ENCODE data around the gene FNBP1L. TPM values are rescaled to one million over a fixed set of nuclear protein-coding genes. Genes with fewer than 3 reads are reported as not detected.

FNBP1L gene
- total RNA-seq, 6 experiments from 2014 or later = 9.0 to 15.6 (median 12.1) TPM

DNA sequence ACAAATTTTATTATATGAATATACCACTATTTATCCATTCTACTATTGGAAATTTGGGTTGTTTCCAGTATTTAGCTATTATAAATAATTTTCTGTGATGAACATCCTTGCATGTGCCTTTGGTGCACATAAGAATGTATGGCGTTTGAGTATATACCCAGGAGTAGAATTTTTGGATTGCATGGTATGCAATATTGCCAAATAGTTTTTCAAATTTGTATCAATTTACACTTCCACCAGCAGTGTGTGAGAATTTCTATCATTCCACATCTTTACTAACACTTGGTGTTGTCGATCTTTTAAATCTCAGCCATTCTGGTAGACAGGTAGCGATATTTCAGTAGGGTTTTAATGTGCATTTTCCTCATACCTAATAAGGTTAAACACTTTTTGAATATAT lies 9.2 kb upstream of the FNBP1L start:
- DNase-seq (no peak), ATAC-seq (no peak)
- 54% methylated on average over 3 of the region's 3 CpGs for WGBS (ENCODE audit: insufficient coverage, low coverage, low lambda C conversion rate, missing lambda C conversion rate)
- H3K9me3 ChIP-seq = no peaks in the 10 kb centered on the region
- TF ChIP-seq POLR2A (IDR thresholded peaks at IDR 0.05) = no peak
- TF ChIP-seq CTCF (IDR thresholded peaks at IDR 0.05) = no peak
- intact Hi-C loops (cut with DNase I) = loop anchor here in 1 of 2 donors (10.0 kb wide), 2 partner anchors 176 to 376 kb away; no protein-coding TSS in a partner anchor
- H3K27me3 ChIP-seq = no peaks in the 10 kb centered on the region
- peaks cover 0 to 5% (median 0%) of the 10 kb centered on the region in 4 donors for H3K4me1 ChIP-seq
- H3K36me3 ChIP-seq = no peaks in the 10 kb centered on the region
- no peak overlapping the region for H3K27ac ChIP-seq
- H3K4me3 ChIP-seq = no peak overlapping the region

DNA sequence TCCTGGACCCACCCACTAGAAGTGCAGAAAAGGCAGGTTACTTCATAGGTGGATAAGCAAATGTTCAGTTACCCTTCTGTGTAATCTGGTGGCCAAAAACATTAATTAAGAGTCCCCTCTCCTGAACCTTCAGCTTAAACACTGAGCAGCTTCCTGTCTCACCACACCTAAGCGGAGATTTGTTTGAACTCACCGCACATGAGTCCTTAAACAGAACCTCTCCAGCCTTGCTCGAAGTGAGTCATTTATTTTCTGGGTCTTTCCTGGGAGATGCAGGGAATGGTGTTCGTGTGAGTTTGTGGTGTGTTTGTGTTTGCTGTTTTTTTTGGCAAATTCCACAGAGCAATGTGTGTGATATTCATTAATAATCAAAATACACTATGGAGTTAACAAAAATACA lies 7.6 kb upstream of the FNBP1L start:
- H3K36me3 ChIP-seq = no peaks in the 10 kb centered on the region
- no peak overlapping the region for H3K4me3 ChIP-seq
- ATAC-seq (no peak), DNase-seq (no peak)
- intact Hi-C loops (cut with DNase I) = no loop called here
- 79% methylated on average over 4 of the region's 4 CpGs for WGBS (ENCODE audit: insufficient coverage, low coverage, low lambda C conversion rate, missing lambda C conversion rate)
- H3K4me1 ChIP-seq = peaks cover 0 to 5% (median 0%) of the 10 kb centered on the region in 4 donors
- no peak overlapping the region for H3K27ac ChIP-seq
- no peaks in the 10 kb centered on the region for H3K9me3 ChIP-seq
- no peak for TF ChIP-seq CTCF (IDR thresholded peaks at IDR 0.05)
- no peak for TF ChIP-seq POLR2A (IDR thresholded peaks at IDR 0.05)
- H3K27me3 ChIP-seq = no peaks in the 10 kb centered on the region

DNA sequence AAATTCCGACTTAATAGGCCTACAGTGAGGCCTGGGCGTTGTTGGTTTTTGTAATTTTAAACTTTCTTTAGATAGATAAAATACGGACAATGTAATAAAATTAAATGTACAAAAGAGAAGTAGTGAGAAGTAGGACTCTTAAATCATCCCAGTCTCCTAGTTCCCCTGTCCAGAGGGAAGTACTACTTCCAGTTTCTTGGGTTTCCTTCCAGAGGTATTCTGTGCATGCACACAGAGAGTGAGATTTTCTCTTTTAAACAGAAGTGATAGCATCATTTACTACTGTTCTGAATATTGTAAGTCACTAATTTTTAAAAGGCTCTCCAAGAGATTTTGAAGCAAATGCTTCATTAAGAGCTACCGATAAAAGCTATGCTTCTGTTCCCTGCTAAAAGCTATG lies 7.2 kb upstream of the FNBP1L start:
- WGBS (ENCODE audit: insufficient coverage, low coverage, low lambda C conversion rate, missing lambda C conversion rate) = 67% methylated on average over 4 of the region's 4 CpGs

DNA sequence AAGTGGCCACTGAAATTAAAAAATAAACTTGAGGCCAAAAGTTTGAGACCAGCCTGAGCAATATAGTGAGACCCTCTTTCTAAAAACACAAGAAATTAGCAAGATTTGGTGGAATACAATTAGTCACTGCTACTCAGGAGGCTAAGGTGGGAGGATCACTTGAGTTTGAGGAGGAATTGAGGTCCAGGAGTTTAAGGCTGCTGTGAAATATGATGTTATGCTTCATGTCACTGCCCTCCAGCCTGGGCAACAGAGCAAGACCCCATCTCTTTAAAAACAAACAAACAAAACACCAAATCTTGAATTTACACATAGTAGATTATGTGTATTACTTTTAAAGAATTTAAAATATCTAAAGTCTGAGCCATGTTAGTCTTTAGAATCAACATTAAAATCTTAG lies 6.3 kb upstream of the FNBP1L start:
- ATAC-seq (no peak), DNase-seq (no peak)
- Histone ChIP-seq H3K27ac (no peak overlapping the region), H3K4me1 (peaks cover 0 to 5% (median 0%) of the 10 kb centered on the region in 4 donors), H3K27me3 (no peaks in the 10 kb centered on the region), H3K4me3 (no peak overlapping the region), H3K36me3 (no peaks in the 10 kb centered on the region), H3K9me3 (no peaks in the 10 kb centered on the region)
- no peak for TF ChIP-seq POLR2A (IDR thresholded peaks at IDR 0.05)
- no peak for TF ChIP-seq CTCF (IDR thresholded peaks at IDR 0.05)
- intact Hi-C loops (cut with DNase I) = no loop called here

More for the DNA sequence above, 7.2 kb upstream of the FNBP1L start:
- H3K4me1 ChIP-seq = peaks cover 0 to 5% (median 0%) of the 10 kb centered on the region in 4 donors
- no peak for TF ChIP-seq POLR2A (IDR thresholded peaks at IDR 0.05)
- TF ChIP-seq CTCF (IDR thresholded peaks at IDR 0.05) = no peak
- no peaks in the 10 kb centered on the region for H3K27me3 ChIP-seq
- DNase-seq (no peak), ATAC-seq (no peak)
- no peaks in the 10 kb centered on the region for H3K9me3 ChIP-seq
- H3K27ac ChIP-seq = no peak overlapping the region
- intact Hi-C loops (cut with DNase I) = no loop called here
- H3K4me3 ChIP-seq = no peak overlapping the region
- H3K36me3 ChIP-seq = no peaks in the 10 kb centered on the region

All from right lobe of liver (tissue), 6 donors.